HL-60/S4 (cell line): ENCODE results near the gene TUBA4B.

Source experiments
- in situ Hi-C: fragments of 300-500 bp; cut with MboI; formaldehyde crosslinking; loops from 2 replicates; pipeline ENCODE4 v1.14.3; 2022; ENCODE audit warnings: low sequenced_read_pairs

TUBA4B gene

DNA sequence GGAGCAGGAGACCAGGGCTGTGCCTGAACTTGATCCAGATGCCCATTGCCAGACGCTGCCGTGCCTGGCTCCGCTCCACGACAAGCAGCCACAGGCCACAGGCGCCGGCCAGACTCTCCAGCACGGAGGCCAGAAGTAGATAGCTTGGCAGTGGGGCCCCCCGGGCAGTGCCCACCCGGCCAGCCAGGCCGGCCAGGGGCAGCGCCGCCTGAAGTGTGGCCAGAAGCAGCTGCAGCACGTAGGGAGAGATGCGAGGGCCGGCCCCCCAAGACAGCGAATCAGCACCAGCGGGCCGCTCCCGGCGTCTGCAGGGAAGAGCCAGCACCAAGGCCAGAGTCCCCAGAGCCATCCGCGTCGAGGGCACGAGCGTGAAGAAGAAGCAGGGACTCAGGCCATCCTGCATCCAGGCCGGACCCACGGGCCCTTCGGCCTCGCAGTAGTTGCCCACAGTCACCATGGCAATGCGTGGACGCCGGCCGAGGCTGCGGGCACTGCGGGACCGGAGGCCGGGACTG is 34.8 kb upstream of the TUBA4B start:
- in situ Hi-C loops, result loop anchor here (10.0 kb wide), 1 partner anchor 53 kb away; the partner anchor contains the start of gene NHEJ1

- in situ Hi-C loops, result loop anchor here (10.0 kb wide), 1 partner anchor 54 kb away; the partner anchor contains the start of gene NHEJ1
Measured at GRCh38 chr2:219218732-219219701, 34.0 kb upstream of the TUBA4B start, which contains the start of gene ABCB6. Gene ABCB6, minus strand, starts transcription at chr2:219218958. Its CDS starts 285 bp downstream, at chr2:219218673.

GRCh38 chr2:219219784-219220532 is 33.1 kb upstream of the TUBA4B start:
- in situ Hi-C loops, result loop anchor here (10.0 kb wide), 1 partner anchor 55 kb away; the partner anchor contains the start of gene NHEJ1

DNA sequence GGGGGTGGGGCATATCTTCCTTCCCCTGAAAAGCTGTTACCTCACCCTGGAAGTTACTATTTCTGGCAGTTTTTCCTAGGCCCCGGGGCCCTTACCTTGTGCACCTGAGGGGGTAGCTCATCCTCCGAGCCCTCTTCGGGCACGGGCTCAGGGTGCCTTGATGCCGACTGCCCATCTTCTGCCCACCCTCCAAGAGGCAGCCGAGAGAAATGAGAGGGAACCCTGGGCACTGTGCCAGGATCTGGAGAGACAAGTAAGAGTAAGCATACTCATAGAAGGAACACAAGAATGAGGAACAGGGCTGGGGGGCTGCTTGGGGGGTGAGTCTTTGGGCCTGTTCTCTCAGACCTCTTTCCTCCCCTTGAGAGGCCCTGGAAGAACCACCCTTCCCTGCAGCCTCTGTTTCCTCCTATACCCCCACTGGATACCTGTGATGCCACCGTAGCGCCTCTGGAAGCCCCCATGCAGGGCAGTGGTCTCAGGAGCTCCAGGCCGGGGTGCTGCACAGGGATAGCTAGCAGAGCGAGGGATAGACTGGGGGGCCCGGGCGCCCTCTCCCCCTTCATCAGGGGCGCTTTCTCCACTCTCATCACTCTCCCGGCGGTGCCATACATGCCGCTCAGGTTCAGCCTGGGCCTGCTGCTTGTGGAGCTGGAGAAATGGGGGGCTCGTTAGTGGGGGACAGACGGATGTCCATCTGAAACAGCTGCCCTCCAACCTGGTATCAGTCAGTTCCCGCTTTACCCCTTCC is 32.2 kb upstream of the TUBA4B start:
- in situ Hi-C loops, result no loop called here

- in situ Hi-C loops, result no loop called here
Measured at GRCh38 chr2:219221957-219222518, 31.0 kb upstream of the TUBA4B start.

DNA sequence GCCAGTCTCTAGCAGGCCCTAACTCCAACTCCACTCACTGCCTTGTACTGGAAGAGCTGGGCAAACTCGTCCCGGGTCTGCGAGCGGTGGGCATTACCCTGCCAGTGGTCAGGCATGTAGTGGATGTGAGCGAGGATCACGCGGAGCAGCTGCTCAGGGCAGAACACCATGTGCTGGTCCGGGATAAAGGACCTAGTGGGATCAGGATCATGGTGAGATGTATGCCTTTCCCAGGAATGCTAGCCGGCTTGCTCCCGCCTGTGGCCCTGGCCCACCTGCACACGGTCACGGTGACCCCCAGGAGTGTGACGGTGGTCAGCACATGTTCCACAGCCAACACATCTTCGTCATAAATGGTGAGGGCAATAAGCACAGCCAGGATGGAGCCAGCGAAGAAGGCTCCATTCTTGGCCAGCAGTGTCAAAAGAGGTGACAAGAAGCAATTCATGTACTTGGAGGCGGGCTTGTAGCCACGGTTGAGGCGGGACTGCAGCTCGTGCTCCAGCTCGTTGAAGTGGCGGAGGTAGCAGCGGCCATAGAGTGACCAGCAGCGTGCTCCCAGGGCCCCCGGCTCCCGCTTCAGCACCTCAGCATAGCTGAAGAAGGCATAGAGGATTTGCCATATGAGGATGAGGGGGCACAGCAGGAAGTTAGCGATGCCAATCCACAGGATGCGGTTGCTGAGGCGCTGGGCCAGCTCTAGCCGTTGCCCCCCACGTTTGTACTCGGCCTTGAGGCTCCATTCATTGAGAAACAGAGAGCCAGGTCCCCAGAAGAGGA is 29.0 kb upstream of the TUBA4B start:
- in situ Hi-C loops, result no loop called here

GRCh38 chr2:219225350-219225749 is 27.7 kb upstream of the TUBA4B start:
- in situ Hi-C loops, result no loop called here

- in situ Hi-C loops, result no loop called here
Measured at GRCh38 chr2:219228041-219228910, 24.8 kb upstream of the TUBA4B start.

GRCh38 chr2:219228911-219229304 is 24.1 kb upstream of the TUBA4B start:
- in situ Hi-C loops, result no loop called here

DNA sequence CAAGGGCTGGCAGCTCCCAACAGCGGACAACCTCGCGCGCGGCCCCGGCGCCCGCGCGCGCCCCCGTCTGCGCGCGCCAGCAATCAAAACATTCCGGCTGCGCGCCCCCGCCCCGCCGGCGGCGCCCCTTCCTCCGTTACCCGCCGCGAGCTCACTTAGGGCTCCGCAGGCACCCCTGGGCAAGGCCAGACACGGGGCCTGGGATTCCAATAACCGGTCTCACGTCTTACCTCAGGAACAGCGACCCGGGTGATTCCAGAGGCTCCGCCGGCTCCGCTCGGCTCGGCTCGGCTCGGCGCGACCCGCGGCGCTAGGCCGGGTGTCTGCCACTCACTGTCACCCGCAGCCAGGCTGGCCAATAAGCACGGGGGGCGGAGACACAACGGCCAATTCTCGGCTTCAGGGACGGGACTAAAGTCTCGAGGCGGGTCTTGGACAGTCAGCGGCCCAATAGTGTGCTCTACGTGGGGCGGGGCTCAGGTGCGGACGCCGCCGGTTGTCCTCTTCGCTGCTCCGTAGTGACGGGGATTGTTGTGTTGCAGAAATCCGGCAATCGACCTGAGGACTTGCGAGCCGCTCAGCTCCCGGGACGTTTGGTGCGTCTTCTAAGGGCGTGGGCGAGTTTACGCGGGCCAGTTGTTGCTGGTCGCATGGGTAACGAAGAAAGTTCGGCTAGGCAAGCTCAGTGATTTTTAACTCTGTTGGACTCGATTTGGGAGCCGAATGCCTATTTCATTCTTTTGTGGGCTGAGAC is 23.6 kb upstream of the TUBA4B start, which contains the start of the genes ANKZF1 and ATG9A:
Gene ANKZF1 (plus strand): TSS at position 502 of the 754 bp plus-strand sequence. CDS start 452 bp downstream, outside the sequence.
Gene ATG9A (minus strand): TSS at position 332 of the 754 bp plus-strand sequence. CDS start 1,612 bp downstream, outside the sequence.
- in situ Hi-C loops, result no loop called here

DNA sequence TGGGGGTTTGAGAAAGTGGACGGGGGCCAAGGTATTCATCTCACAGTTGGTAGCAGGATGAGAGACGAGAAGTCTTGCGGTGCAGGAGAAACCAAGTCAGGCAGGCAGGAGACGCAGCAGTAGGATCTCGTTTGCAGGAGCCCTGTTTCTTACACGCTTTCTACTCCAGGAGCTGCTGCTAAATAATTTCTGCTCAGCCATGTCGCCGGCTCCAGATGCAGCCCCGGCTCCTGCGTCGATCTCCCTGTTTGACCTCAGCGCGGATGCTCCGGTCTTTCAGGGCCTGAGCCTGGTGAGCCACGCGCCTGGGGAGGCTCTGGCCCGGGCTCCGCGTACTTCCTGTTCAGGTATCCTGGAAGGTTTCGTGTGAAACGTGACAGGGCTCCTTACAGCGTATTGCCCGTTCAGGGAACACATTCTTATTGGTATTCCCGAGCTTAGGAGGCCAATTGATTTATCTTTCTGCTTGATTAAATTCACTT is 22.9 kb upstream of the TUBA4B start:
- in situ Hi-C loops, result no loop called here

- in situ Hi-C loops, result no loop called here
Measured at GRCh38 chr2:219234331-219234730, 18.7 kb upstream of the TUBA4B start.

DNA sequence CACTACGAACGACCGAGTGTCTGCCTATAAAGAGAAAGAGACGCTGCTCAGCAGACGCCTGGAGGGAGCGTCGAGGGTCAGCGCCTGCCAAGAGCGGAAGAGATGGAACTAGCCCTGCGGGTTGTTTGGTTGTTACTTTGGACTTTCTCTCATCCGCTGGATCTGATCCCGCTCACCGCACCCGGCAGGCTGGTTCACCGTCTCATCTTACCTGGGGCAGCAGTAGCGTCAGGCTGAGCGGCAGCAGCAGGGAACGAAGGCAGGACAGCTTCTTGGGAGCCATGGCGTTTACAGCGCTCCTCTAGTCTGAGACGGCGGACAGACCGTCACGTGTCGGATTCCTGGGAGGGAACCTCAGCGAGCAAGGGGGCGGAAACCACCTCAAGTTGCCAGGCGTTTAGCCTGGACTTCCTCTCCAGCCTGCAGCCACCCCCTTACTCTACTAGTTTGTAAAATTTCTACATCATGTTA is 9.7 kb upstream of the TUBA4B start:
- in situ Hi-C loops, result no loop called here

- in situ Hi-C loops, result no loop called here
Measured at GRCh38 chr2:219244789-219245147, 8.3 kb upstream of the TUBA4B start.

DNA sequence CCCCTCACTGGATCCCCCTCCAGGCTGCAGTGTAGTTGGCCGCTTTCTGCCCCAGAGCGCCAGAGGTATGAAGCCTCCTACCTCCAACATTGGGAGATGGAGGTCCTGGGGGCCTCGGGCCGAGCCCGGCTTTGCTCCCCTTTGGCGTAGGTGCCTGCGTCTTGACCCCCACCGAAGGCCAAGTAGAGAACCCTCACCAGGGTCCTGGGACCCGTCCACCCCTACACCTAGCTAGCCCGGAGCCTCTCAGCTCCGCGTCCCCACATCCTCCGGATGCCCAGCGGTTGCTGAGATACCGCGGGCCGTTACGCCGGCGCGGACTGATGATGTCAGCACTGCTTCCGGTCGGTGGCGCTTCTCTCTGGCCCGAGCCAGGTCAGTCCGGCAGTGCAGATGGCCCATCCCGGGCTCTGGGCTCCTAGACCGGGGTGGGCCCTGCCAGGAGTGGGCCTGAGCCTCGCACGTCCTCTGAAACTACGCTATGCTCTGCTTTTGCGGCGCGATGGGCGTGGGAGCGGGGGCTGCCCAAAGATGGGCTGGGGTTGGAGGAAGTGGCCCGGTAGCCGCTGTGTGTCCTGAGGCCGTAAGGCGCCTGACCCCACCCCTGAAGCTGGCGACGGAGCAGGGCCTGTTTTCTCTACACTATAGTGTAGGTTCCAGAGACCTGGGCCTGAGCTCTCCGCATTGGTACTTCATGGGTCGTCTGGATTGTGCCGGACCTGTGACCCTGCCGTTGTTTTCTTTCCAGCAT is 7.7 kb upstream of the TUBA4B start, which contains the start of the genes GLB1L and STK16:
Gene GLB1L (minus strand): TSS at position 297 of the 751 bp plus-strand sequence. CDS start 1,871 bp downstream, outside the sequence.
Gene STK16 (plus strand): TSS at position 332 of the 751 bp plus-strand sequence. CDS start 521 bp downstream, outside the sequence.
- in situ Hi-C loops, result no loop called here

GRCh38 chr2:219245899-219246230 is 7.2 kb upstream of the TUBA4B start:
- in situ Hi-C loops, result no loop called here
